Fibroblast of lung (primary cell): ENCODE measurements around the gene ZNF282.

ENCODE experiments used
- CTCF ChIP-seq, 2 donors: IDR thresholded peaks in 1 of 2; conservative IDR thresholded peaks in 1 of 2; 1 replicate in 1 of 2; 2 replicates in 1 of 2; pipeline ENCODE4 v1.5.1; 2011 to 2012; ENCODE audit warnings: low read length in 2 of 2, control low read depth in 1 of 2, inconsistent platforms in 1 of 2, low read depth in 1 of 2, mild to moderate bottlenecking in 1 of 2
- EZH2 ChIP-seq: IDR thresholded peaks from 2 replicates; pipeline ENCODE4 v1.5.1; 2012; ENCODE audit warnings: low read length, control low read depth, mild to moderate bottlenecking; ENCODE audit errors: missing control alignments

DNA sequence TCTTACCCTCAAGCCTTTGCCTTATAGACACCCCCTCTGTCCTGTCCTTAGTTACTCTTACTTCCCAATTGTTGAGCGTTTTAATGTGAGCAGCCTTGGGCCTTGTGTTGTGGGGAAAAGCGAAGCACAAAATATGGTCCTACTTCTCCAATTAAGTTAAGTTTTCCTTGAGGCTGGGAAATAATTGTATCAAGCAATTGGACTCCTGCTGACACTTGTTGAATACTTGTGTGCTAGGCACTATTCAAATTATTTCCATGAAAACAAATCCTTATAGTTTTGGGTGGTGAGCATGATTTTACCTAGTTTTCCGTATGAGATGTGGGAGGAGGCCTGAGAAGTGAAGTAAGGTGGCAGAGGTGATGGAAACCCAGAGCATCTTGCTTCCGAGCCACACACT lies 61.2 kb downstream of the ZNF282 start:
- TF ChIP-seq EZH2 (no peak), CTCF (conservative IDR thresholded peaks at IDR 0.05 in 1 of 2, IDR thresholded peaks at IDR 0.05 in 1 of 2; ENCODE audit: low read depth in 1 of 2, low read length in 2 of 2) (no peak)
